Gastrocnemius medialis (tissue), 4 donors: ENCODE results near the gene HIPK2.

Experiments
- CTCF ChIP-seq, 5 experiments: fragments of 450-650 bp in 3 of 5; fragments of 200-600 bp in 2 of 5; sonication (generic) in 2 of 5; IDR thresholded peaks in 4 of 5; conservative IDR thresholded peaks in 1 of 5; 1 replicate in 4 of 5; 2 replicates in 1 of 5; pipeline ENCODE4 v1.5.1; 2016 to 2019; ENCODE audit warnings: antibody characterized with exemption in 5 of 5, mild to moderate bottlenecking in 3 of 5, moderate library complexity in 3 of 5
- POLR2A ChIP-seq, 2 donors: fragments of 450-650 bp; IDR thresholded peaks; one replicate each; pipeline ENCODE4 v1.6.1; 2017; ENCODE audit warnings: antibody characterized with exemption in 2 of 2, mild to moderate bottlenecking in 2 of 2, moderate library complexity in 2 of 2

DNA sequence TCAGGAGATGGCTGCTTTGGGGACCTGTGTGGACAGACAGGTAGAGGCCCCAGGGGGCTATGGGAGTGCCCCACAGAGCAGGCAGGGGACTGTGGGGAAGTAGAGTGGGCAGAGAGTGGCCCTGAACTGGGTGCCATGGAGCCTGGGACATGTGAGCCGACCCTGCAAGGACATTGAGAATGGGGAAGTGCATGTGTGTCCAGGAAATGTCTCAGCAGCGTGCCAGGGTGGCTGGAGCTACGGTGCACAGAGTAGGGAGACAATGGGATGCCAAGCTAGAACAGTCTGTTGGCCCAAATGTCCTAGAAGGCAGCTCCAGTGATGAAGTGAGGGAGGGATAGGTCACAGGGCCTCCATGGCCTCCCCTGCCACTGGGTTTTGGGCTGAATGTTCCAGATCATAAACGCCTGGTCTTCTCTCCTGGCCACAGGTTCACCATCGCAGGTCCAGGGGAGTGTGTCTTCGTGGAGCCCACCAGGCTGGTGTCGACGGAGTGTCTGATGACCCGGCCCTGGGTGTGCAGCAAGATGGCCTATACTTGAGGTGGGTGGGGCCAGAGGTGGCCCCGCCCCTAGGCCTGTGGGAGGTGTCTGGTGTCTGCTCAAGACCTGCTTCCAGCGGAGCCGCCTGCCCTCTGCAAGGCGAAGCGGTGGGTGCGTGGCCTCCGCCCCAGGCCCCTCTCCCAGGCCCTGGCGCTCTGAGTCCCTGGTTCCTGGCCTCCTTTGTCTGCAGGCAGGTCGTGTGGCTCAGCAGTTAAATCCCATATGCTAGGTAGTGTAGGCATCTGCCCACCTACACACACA, 233.8 kb downstream of the HIPK2 start:
- TF ChIP-seq CTCF (IDR thresholded peaks at IDR 0.05 in 4 of 5, conservative IDR thresholded peaks at IDR 0.05 in 1 of 5), result no peak
- no peak for TF ChIP-seq POLR2A (IDR thresholded peaks at IDR 0.05)
